ENCODE measurements around the gene OR10P1. TPM values are rescaled to one million over a fixed set of nuclear protein-coding genes. Genes with fewer than 3 reads are reported as not detected.
"Not testable (repeated sequence)": the region's sequence is repeated elsewhere in the genome, so short reads cannot be mapped to it uniquely, and the experiment has no call there.

OR10P1 gene
- total and polyA plus RNA-seq, 11 donors, result not detected

GRCh38 chr12:55642267-55642666 is 5.6 kb downstream of the OR10P1 start:
- TF ChIP-seq CTCF (IDR thresholded peaks at IDR 0.05) (no peak), POLR2A (IDR thresholded peaks at IDR 0.05) (no peak)
- Histone ChIP-seq H3K27me3 (no peaks in the 10 kb centered on the region), H3K4me3 (no peak overlapping the region), H3K9me3 (no peaks in the 10 kb centered on the region), H3K36me3 (no peaks in the 10 kb centered on the region), H3K27ac (peak overlapping the region in 4 of 12 donors; percentile 7 to 83 (median 42)), H3K4me1 (peaks cover 0 to 46% (median 6%) of the 10 kb centered on the region in 12 donors)
- DNase-seq, result no peak
- 41 to 78% (median 59%) methylated on average over 2 of the region's 2 CpGs for WGBS, 4 donors
- intact Hi-C loops (cut with DNase I), result no loop called here
- ATAC-seq, result peak in 1 of 4 donors; percentile 12

DNA sequence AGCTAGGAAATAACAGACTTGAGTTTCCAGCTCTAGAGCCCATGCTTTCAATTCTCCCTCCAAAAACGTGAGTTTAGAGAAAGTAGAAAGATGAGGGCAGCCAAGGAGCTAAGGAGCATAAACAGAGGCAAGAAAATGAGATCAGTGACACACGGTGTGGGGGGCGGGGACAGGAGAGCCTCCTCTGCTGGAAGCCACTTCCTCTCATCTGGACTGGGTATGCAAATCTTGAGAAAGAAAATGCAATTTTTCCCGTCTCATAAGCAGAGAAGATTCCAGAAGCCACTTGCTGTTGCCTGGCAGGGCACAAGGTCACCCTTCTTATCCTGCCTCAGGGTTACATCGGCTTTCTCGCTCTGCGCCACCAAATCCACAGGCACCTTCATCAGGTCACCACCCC is 6.0 kb downstream of the OR10P1 start:
- DNase-seq, result no peak
- ATAC-seq, result no peak
- Histone ChIP-seq H3K4me3 (no peak overlapping the region), H3K27ac (peak overlapping the region in 4 of 12 donors; percentile 7 to 83 (median 42)), H3K4me1 (peaks cover 0 to 47% (median 6%) of the 10 kb centered on the region in 12 donors), H3K27me3 (no peaks in the 10 kb centered on the region), H3K36me3 (no peaks in the 10 kb centered on the region), H3K9me3 (no peaks in the 10 kb centered on the region)
- TF ChIP-seq CTCF (IDR thresholded peaks at IDR 0.05), result no peak
- TF ChIP-seq POLR2A (IDR thresholded peaks at IDR 0.05), result no peak
- intact Hi-C loops (cut with DNase I), result no loop called here
- WGBS, 4 donors, result 73 to 76% (median 75%) methylated on average over 7 of the region's 7 CpGs

DNA sequence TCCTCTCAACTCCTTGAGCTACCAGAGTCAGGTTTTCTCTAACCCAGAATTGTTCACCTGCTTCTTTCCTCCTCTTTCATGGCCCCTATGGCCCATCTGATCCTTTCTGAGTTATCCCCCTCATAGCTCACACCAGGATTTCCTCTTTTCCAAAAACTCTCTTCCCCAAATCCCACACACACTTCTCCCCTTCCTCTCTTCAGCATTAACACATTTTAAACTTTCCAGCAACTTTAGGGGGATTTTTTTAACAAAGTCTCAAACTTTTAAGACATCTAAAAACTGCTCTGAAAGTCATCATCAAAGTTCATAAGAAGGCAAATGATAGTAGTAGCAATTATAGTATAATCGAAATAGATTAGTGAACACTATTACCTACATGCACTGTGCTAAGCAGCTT is 7.9 kb downstream of the OR10P1 start:
- no peaks in the 10 kb centered on the region for H3K9me3 ChIP-seq
- no peak for ATAC-seq
- 81 to 90% (median 89%) methylated on average over 1 of the region's 1 CpG for WGBS, 4 donors
- H3K4me3 ChIP-seq, result no peak overlapping the region
- peaks cover 0 to 47% (median 6%) of the 10 kb centered on the region in 12 donors for H3K4me1 ChIP-seq
- H3K27me3 ChIP-seq, result no peaks in the 10 kb centered on the region
- no peak for TF ChIP-seq CTCF (IDR thresholded peaks at IDR 0.05)
- no peak for TF ChIP-seq POLR2A (IDR thresholded peaks at IDR 0.05)
- no peak overlapping the region for H3K27ac ChIP-seq
- intact Hi-C loops (cut with DNase I), result no loop called here
- no peaks in the 10 kb centered on the region for H3K36me3 ChIP-seq
- no peak for DNase-seq

DNA sequence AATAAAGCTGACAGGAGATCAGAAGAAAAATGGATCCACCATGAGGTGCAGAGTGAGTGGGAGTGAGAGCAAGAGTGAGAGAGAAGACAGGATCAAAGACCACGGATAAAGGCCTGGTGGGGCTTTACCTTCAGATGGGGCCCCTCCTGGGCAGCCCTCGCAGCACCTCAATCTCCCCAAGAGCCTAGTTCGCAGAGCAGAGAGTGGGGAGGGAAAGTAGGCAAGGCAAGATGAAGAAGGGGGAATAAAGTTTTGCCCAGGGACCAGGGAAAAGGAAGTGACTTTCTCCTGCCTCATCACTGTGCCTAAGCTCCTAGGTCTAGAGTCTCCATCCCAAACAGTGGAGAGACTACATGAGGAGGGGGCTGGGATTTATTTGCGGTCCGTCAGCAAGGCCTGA is 10.3 kb downstream of the OR10P1 start:
- 93 to 97% (median 95%) methylated on average over 5 of the region's 5 CpGs for WGBS, 4 donors
- Histone ChIP-seq H3K4me3 (no peak overlapping the region), H3K27me3 (no peaks in the 10 kb centered on the region), H3K9me3 (no peaks in the 10 kb centered on the region), H3K27ac (peak overlapping the region; percentile 59 to 87 (median 76)), H3K36me3 (no peaks in the 10 kb centered on the region), H3K4me1 (peaks cover 0 to 40% (median 6%) of the 10 kb centered on the region in 12 donors)
- TF ChIP-seq CTCF (IDR thresholded peaks at IDR 0.05) (no peak), POLR2A (IDR thresholded peaks at IDR 0.05) (no peak)
- ATAC-seq (no peak), DNase-seq (no peak)
- intact Hi-C loops (cut with DNase I), result no loop called here

DNA sequence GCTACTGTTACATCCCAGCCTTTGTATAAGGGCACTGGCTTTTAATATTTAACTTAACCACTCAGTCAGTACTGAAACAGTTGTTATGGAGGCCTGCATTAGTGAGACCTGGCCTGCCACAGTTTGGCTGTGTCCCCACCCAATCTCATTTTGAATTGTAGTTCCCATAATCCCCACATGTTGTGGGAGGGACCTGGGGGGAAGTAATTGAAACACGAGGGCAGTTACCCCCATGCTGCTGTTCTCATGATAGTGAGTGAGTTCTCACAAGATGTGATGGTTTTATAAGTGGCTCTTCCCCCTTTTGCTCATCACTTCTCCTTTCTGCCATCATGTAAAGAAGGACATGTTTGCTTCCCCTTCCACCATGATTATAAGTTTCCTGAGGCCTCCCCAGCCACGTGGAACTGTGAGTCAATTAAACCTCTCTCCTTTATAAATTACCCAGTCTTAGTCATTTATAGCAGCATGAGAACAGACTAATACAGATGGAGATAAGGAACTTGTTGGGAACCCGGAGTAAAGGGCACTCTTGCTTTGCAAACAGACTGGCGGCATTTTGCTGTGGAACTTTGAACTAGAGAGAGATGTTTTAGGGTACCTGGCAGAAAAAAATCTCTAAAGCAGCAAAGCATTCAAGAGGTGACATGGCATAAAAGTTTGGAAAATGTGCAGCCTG is 14.1 kb downstream of the OR10P1 start:
- 53 to 67% (median 60%) methylated on average over 4 of the region's 4 CpGs for WGBS, 4 donors
- intact Hi-C loops (cut with DNase I); ATAC-seq: not testable (repeated sequence)

More for the DNA sequence above, 14.1 kb downstream of the OR10P1 start:
- H3K36me3 ChIP-seq, H3K9me3 ChIP-seq, DNase-seq, H3K27me3 ChIP-seq, H3K4me3 ChIP-seq: not testable (repeated sequence)
- Histone ChIP-seq H3K27ac (peak overlapping the region in 1 of 12 donors; percentile 66), H3K4me1 (peaks cover 0 to 21% (median 6%) of the 10 kb centered on the region in 12 donors)
